Upper lobe of left lung (tissue), 4 donors: ENCODE measurements around the gene DDAH1.

Source experiments
- CTCF ChIP-seq, 6 experiments: fragments of 450-650 bp in 4 of 6; fragments of 200-600 bp in 2 of 6; sonication (generic) in 2 of 6; IDR thresholded peaks; one replicate each; pipeline ENCODE4 v1.5.1; 2016 to 2019; ENCODE audit warnings: antibody characterized with exemption in 6 of 6
- POLR2A ChIP-seq, 4 donors: fragments of 450-650 bp; IDR thresholded peaks; one replicate each; pipeline ENCODE4 v1.5.1; 2016 to 2017; ENCODE audit warnings: antibody characterized with exemption in 4 of 4, mild to moderate bottlenecking in 2 of 4
- POLR2AphosphoS5 ChIP-seq, 2 donors: sonication (generic); formaldehyde crosslinking; IDR thresholded peaks; one replicate each; pipeline ENCODE4 v1.5.1; 2017; ENCODE audit warnings: antibody characterized with exemption in 2 of 2

- TF ChIP-seq CTCF (IDR thresholded peaks at IDR 0.05) (no peak), POLR2AphosphoS5 (IDR thresholded peaks at IDR 0.05) (no peak), POLR2A (IDR thresholded peaks at IDR 0.05) (no peak)
Measured at GRCh38 chr1:85409516-85409915, 55.4 kb downstream of the DDAH1 start.
